GM18502 (cell line): Measurements from ENCODE around the gene RNF40.

Source experiments
- ATAC-seq: cut with Tn5 transposase; IDR thresholded peaks from one replicate; pipeline ENCODE4 v1.9.1; 2021; ENCODE audit warnings: mild to moderate bottlenecking; ENCODE audit not compliant: unreplicated experiment, poor library complexity

The RNF40 gene

GRCh38 chr16:30761928-30762902 is at the start of gene RNF40, which contains the start of gene CFAP119:
TSS of gene RNF40 (plus strand) at chr16:30762322. CDS start at chr16:30762546, 224 bp downstream.
TSS of gene CFAP119 (minus strand) at chr16:30762062. CDS start at chr16:30761748, 314 bp downstream.
- peak; percentile 90 for ATAC-seq

DNA sequence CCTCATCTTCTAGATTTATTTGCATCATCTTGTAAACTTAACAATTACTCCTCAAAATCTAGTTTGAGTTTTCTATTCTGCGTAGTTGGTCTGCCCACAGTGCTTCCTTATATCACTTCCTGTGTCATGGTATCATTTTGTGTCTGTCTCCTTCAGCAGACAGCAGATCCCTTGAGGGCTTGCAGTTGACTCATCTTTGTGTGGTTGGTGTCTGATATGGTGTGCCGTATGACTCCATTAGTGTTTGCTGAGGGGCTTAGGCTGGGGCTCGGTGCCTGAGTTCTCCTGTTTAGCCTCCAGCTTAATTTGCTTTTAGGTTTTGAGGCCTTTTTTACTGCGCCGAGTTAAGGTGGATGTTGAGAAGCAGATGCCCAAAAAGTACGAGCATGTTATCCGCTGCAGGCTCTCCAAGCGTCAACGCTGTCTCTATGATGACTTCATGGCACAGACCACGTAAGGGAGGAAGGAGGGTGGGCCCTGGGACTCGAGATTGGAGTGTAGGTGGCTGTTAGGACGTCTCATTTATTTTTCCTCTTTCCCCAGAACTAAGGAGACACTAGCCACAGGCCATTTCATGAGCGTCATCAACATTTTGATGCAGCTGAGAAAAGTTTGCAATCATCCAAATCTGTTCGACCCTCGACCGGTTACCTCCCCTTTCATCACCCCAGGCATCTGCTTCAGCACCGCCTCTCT is 46.2 kb upstream of the RNF40 start:
- no peak for ATAC-seq

- ATAC-seq, result no peak
Measured at GRCh38 chr16:30720086-30720485, 42.0 kb upstream of the RNF40 start.

GRCh38 chr16:30720694-30721093 is 41.4 kb upstream of the RNF40 start:
- ATAC-seq, result no peak

DNA sequence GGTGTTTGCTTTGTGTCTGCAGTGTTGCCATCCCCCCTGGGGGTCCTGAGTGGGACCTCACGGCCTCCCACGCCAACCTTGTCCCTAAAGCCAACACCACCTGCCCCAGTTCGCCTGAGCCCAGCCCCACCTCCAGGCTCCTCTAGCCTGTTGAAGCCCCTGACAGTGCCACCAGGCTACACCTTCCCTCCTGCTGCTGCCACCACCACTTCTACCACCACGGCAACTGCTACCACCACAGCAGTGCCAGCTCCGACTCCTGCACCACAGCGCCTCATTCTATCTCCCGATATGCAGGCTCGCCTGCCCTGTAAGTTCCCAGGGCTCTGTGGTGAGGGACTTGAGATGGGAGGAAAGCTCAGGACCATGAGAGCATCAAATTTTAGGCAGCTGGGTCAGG is 41.0 kb upstream of the RNF40 start:
- no peak for ATAC-seq

DNA sequence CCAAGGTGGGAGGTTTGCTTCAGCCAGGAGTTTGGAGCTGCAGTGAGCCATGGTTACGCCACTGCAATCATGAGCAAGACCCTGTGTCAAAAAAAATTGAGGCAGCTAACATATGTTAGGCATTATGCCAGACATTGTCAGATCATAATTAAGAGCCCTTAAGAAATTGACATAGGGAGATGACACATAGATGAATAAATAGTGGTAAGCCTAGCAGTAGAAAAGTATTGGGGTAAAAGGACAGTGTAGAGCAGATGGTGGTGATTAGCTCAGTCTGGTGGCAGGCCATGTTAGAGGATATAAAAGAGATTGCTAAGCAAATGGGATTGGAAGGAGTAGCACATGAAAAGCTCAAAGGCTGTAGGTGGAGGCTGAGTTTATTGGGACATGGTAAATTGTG is 40.5 kb upstream of the RNF40 start:
- ATAC-seq, result no peak

- ATAC-seq, result no peak
Measured at GRCh38 chr16:30722443-30722842, 39.7 kb upstream of the RNF40 start.

DNA sequence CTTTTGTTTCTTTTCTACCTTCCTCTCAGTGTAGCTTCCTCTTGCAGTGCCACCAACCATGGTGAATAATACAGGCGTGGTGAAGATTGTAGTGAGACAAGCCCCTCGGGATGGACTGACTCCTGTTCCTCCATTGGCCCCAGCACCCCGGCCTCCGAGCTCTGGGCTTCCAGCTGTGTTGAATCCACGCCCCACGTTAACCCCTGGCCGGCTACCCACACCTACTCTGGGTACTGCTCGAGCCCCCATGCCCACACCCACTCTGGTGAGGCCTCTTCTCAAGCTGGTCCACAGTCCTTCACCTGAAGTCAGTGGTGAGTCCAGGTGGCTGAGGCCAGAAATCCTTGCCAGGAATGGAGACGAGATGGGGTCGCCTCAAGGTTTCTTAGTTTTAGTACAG is 39.2 kb upstream of the RNF40 start:
- ATAC-seq, result no peak

DNA sequence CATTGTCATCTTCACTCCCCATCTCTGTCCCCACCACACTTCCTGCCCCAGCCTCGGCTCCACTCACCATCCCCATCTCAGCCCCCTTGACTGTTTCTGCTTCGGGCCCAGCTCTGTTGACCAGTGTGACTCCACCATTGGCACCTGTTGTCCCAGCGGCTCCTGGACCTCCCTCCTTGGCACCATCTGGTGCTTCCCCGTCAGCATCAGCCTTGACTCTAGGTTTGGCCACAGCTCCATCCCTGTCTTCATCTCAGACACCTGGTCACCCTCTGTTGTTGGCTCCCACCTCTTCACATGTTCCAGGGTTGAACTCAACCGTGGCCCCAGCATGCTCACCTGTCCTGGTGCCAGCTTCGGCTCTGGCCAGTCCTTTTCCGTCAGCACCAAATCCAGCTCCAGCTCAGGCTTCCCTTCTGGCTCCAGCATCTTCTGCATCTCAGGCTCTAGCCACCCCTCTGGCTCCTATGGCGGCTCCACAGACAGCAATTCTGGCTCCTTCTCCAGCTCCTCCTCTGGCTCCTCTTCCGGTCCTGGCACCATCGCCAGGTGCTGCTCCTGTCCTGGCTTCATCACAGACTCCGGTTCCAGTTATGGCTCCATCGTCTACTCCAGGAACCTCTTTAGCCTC is 38.3 kb upstream of the RNF40 start:
- no peak for ATAC-seq

DNA sequence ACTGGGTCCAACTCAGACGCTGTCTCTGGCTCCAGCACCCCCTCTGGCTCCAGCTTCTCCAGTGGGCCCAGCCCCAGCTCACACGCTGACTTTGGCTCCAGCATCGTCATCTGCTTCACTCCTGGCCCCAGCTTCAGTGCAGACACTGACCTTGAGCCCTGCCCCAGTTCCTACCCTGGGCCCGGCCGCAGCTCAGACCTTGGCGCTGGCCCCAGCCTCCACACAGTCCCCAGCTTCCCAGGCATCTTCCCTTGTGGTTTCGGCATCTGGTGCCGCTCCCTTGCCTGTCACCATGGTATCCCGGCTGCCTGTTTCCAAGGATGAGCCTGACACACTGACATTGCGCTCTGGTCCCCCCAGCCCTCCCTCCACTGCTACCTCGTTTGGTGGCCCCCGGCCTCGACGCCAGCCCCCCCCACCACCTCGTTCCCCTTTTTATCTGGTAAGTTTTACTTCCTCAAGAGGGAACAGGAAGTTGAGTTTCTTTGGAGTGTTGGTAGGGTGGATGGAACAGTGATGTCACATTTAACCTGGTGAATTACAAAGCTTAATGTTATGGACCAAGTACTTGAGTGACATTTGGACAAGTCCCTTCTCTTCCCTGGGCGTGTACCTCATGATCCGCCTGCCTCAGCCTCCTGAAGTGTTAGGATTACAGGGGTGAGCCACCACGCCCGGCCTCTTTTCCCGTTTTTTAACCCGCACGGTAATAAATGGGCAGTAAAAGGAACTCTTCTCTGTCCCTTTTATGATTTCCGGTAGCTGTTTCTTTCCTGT is 37.3 kb upstream of the RNF40 start:
- no peak for ATAC-seq

GRCh38 chr16:30725418-30725792 is 36.7 kb upstream of the RNF40 start:
- ATAC-seq, result no peak

- no peak for ATAC-seq
Measured at GRCh38 chr16:30728321-30728720, 33.8 kb upstream of the RNF40 start.

DNA sequence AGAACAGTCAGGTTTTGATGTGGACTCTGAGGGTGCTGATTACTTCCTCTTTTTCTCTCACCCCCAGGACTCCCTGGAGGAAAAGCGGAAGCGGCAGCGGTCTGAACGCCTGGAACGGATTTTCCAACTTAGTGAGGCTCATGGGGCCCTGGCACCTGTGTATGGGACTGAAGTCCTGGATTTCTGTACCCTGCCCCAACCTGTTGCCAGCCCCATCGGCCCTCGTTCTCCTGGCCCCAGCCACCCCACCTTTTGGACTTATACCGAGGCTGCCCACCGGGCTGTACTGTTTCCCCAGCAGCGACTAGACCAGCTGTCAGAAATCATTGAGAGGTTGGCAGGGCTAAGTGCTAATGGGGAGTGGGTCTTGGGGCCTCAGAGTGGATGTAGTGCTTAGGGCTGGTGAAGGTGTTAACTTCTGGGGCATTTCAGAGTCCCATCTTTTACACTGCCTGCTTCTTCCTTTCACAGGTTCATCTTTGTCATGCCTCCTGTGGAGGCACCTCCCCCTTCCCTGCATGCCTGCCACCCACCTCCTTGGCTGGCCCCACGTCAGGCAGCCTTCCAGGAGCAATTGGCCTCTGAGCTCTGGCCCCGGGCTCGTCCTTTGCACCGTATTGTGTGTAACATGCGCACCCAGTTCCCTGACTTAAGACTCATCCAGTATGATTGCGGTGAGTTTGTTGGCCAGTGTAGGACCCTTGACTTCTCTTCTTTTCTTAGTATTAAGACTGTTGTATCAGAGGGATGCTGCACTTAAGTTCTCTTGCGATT is 33.0 kb upstream of the RNF40 start:
- no peak for ATAC-seq

DNA sequence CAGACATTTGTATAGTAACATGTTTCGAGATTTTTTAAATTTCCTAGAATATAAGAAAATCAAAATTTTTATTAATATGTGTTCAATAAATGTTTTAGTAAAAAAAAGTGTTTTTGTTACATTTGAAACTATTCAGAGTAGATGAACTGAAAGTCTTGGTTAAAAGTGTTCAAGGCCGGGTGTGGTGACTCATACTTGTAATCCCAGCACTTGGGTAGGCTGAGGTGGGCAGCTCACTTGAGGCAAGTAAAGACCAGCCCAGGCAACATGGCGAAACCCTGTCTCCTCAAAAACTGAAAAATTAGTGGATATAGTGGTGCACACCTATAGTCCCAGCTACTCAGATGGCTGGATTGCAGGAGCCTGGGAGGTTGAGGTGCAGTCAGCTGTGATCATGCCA is 30.7 kb upstream of the RNF40 start:
- no peak for ATAC-seq

GRCh38 chr16:30736995-30737793 is 24.9 kb upstream of the RNF40 start:
- ATAC-seq, result no peak

DNA sequence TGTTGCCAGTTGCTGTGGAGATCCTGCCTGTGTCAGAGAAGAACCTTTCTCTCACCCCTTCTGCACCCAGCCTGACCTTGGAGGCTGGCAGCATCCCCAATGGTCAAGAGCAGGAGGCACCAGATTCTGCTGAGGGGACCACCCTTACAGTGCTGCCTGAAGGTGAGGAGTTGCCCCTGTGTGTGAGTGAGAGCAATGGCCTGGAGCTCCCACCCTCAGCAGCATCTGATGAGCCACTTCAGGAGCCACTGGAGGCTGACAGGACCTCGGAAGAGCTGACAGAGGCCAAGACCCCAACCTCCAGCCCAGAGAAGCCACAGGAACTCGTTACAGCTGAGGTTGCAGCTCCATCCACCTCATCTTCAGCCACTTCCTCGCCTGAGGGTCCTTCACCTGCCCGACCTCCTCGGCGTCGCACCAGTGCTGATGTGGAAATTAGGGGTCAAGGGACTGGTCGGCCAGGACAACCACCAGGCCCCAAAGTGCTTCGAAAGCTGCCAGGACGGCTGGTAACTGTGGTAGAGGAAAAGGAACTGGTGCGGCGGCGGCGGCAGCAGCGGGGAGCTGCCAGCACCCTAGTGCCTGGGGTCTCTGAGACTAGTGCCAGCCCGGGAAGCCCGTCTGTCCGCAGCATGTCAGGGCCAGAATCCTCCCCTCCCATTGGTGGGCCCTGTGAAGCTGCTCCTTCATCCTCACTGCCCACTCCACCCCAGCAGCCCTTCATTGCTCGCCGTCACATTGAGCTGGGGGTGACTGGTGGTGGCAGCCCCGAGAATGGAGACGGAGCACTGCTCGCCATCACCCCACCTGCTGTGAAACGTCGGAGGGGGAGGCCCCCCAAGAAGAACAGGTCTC is 24.1 kb upstream of the RNF40 start:
- no peak for ATAC-seq

DNA sequence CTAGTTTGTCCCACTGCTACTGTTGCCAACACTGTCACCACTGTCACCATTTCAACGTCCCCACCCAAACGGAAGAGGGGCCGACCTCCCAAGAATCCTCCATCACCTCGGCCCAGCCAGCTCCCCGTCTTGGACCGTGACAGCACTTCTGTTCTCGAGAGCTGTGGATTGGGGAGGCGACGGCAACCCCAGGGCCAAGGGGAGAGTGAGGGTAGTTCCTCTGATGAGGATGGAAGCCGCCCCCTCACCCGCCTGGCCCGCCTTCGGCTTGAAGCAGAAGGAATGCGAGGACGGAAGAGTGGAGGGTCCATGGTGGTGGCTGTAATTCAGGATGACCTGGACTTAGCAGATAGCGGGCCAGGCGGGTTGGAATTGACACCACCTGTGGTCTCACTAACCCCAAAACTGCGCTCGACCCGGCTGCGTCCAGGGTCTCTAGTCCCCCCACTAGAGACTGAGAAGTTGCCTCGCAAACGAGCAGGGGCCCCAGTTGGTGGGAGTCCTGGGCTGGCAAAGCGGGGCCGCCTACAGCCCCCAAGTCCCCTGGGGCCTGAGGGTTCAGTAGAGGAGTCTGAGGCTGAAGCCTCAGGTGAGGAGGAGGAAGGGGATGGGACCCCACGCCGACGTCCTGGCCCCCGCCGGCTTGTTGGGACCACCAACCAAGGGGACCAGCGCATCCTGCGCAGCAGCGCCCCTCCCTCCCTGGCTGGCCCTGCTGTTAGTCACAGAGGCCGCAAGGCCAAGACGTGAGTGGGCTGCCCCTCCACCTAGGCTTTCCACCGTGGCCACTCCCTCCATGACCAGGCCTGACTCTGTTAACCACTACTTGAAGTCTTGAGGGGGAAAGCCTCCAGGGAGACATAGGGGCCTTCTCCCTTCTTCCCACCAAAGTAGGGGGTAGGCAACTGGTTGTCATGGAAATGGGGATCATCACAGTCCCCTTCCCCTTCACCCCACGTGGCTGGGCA is 22.9 kb upstream of the RNF40 start:
- ATAC-seq, result no peak
